HG03280 (cell line): ENCODE data around the gene DKC1.
A peak's percentile ranks its signal among the peaks of the same experiment; 100 is the strongest.

Experiments
- ATAC-seq: cut with Tn5 transposase; IDR thresholded peaks from one replicate; pipeline ENCODE4 v1.9.1; 2021; ENCODE audit warnings: mild to moderate bottlenecking, moderate library complexity; ENCODE audit not compliant: unreplicated experiment

The DKC1 gene

DNA sequence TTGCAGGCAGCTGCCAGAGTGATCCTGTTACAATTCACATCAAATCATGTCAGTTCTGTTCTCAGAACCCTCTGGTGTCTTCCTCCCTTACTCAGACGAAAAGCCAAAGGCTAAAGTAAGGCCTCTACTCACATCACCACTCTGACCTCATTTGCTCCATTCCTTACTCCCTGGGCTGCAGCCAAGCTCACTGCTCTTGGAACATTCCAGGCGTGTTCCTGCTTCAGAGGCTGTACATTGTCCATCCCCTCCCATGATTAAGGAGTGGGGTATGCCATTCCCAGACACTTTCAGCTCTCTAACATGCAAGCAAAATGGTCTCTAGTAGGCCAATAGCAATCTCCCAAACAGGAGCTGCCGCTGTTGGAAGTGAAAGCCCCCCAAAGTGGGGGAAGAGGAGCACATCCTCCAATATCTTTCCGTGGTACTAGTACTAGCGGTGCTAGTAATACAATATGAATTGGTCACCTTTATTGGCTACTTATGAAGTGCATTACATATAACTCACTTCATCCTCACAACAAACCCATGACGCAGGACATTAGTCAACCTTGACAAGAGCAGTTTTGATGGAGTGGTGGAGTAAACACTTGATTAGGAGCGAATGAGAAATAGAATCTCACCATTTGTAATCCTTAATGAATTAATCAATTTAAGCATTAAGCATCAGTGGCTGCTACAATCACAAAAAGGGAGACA, 26.8 kb upstream of the DKC1 start:
- ATAC-seq: no peak

DNA sequence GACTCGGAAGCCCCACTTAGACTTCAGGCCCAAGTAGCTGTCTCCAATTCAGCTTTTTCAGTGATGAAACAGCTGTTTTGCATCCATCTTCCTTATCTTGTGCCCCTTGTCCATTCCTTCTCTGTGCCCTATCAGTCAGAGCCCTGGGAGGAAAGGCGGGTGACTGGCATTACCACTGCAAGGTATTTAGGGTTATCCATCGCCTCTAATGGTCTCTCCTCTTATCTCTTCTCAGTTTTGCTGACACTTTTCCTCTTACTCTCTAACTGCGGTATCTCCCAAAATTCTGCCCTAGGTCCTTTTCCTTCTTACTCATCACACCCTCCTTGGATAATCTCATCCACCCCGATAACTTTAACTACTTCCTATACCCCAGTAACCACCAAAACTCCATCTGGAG, 25.5 kb upstream of the DKC1 start:
- no peak for ATAC-seq

DNA sequence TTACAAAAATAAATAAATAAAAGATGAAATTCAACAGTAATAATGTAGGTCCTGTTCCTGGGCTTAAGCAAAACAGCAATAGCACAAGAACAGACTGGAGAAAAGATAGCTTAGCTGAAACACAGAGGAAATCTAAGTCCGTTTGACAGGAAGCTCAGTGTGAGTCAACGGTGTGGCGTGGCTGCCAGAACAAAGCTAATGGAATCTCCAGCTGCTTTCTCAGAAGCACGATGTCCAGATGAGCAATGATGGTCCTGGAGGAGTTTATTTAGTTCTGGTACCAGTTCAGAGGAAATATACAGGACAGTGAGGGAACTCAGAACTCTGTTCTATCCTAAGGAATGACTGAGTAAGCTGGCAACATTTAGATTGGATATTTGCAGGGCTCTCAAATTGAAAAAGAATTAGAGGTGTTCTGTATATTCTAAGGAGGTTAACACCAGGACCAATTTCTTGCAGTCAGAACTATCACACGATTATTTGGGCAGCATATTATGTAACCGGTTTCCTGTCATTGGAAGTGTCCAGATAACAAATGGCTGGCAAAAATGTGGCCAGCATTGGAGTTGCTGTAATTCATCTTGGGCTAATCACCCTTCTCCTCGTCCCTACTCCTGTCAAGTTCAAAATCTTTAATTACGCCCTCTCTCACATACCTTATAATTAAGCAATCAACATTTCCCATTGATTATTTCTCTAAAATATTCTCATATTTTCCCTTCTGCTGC, 24.5 kb upstream of the DKC1 start:
- ATAC-seq: no peak

DNA sequence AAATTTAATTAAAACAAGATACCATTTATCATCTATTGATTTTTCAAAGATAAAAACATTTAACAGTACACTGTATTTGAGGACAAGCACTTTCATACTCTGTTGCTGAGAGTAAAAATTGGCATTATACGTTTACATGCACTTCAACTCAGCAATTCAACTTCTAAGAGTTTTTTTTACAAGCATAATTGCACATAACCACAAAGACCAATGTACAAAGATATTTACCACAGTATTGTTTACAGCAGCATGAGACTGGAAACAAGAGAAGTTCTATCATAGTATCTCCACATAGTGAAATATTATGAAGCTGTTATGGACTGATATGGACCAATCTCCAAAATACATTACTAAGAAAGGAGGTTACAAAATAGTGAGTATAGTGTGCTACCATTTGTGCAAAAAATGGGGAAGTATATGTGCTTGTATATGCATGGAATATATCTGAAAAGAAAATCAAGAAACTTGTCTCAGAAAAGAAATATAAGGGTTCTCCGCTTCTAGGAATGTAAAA, 22.7 kb upstream of the DKC1 start:
- no peak for ATAC-seq

DNA sequence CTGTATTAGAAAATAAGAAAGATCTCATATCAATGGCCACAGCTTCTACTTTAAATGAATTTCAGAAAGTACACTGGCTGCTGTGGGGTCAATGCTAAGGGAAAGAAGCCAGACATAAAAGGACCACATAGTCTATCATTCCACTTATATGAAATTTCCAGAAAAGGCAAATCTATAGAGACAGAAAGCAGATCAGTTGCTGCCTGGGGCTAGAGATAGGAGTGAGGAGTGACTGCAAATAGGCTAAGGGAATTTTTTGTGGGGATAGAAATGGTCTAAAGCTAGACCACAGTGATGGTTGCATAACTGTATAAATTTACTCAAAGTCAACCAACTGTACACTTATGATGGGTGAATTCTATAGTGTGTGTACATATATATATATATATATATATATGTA, 20.1 kb upstream of the DKC1 start:
- ATAC-seq: no peak

DNA sequence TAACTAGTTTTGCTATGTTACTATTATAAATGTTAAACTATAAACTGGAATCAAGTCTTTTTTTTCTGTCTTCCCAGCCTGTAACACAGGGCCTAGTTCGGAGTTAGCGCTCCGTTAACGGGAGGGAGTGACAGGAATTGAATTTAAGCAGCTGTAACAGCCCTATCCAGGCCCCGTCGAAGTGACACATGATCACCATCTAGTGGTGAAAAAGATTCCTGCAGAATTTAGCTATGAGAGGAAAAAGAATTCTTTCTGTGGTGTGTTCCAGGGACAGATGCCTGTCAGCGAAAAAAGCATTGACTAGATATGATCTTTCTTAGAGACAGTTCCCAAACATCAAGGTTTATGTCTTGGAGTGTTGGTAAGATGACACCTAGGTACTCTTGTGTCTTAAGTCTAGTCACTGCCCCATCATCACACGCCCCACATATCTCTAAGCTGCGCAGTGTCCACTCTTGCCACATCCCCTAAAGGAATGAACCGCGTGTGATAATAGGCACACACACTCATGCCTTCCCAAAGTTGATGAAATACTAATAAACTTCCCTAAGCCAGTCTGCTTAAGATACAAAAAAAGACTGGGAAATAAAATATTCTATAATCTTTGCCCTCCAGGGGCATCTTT, 13.8 kb upstream of the DKC1 start:
- ATAC-seq: no peak

DNA sequence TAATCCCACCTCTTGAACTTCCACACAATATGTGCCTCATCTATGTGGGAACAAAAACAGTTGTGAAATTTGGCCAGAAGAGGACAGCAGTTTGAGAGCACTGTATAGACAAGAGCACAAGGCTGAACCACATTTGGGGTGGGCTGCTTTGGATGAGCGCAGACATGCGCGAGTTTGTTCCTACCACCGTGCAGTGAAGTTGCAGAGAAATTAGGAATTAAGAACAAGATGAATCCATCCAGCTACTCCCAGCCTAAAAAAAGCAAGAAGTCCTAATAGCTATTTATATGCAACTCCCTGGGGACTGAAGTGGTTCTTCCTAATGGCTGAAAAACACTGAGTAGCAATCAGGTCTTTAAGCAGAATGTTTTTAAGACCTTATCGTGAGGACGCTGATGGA, 12.8 kb upstream of the DKC1 start:
- ATAC-seq: no peak

DNA sequence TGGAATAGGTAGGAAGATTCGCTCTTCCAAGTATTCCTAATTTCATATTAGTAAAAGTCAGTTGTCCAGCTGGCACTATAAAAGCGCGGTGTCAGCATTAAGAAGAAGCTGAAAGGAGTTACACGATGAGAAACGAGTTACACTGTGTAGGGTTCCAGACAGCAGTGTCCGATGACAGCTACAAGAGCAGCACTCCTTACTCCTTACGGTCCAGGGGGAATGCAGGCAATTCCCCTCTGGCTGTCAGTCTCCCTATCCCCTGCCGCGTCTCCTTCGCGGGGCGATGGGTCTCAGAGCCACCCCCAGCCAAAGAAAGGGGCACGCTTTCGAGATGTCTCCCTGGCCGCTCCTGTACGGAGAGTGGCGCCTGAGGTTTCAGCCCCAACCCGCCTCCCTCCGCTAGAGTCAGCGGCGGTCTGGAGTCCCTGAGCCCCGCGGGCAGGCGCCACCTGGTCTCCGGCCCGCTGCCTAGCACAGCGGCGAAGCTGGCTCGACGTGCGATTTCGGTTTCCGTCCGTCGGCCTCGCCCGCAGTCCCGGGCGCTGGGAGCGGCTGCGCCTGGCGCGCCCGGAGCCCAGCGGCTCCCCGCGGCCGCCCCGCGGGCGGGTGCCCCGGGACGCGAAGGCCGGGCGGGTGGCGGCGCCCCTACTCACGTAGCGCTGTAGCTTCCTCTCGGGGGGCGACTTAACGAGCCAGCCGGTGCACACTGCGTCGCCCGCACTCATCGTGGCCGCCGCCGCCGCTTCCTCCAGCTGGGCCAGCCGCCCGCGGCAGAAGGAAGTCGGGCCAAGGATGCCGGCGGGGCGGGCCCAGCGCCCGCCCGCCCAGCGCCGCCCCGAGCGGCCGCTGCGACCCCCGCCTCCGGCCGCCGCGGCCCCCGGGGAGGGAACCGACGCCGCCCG, 12.1 kb upstream of the DKC1 start, which contains the start of gene GAB3:
GAB3 (minus strand) TSS at position 777 of the 902 bp plus-strand sequence; CDS start at position 725, 52 bp downstream.
- peak; percentile 66 for ATAC-seq

DNA sequence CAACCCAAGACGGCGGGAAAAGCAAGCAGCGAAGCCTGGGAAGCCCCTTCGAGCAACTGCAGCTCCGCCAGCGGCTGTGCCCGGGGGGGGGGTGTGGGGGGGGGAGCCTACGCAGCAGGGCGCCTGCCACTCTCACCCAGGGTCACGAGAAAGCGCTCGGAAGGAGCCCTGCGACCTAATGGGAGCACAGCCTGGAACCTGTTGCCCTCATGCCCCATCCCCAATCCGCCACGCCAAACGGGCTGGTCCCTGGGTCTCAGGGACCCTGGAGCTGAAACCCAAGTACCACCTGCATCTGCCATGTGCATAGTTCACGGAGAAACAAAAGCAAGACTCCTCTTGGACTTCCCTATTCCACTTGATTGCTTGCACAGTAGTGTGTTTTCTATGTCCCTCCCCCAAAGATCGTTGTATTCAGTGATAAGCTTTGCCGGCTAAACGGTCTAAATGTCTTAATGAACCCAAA, 11.4 kb upstream of the DKC1 start:
- ATAC-seq: no peak

DNA sequence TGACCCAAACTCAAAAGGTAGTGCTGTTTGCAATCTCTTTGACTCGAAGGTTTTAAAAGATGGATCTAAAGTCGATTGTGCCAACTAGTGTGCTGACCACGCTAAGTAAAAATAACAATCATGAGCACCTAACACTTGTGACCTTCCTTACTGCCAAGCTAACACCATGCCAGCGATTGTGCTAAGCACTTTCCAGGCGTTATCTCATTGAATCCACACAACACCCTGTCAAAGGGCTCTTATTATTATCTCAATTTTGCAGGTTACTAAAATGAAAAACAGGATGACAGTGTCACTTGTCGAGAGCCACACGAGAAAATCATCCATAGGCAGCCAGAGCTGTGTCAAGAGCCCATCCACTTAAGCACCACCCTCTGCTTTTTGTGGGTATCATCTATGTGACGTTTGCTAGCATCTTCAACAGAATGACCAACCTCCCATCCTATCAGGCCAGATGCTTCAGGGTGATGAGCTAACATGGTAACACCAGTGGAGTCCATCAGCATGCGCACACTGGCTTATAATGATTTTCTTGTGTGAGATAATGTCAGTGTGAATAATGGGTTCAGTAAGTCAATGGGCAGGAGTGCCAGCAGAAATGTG, 10.9 kb upstream of the DKC1 start:
- no peak for ATAC-seq

DNA sequence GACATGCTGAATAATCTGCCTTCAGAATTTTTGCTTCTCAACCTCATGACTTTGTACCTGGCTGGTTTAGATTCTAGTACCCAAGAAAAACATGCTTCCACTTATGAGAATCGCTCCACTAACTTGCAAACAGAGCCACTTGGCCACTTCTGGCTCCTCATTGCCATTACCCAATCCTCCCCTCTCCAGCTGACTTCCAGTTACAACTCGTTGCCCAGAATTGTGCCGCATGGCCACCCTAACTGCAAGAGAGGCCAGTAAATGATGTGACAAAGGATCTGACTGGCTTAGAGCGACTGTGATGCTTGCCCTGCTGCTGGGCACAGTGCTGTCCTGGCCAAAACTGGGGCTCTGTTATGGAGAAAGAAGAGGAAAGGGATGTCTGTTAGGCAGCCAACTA, 4.0 kb upstream of the DKC1 start:
- no peak for ATAC-seq

DNA sequence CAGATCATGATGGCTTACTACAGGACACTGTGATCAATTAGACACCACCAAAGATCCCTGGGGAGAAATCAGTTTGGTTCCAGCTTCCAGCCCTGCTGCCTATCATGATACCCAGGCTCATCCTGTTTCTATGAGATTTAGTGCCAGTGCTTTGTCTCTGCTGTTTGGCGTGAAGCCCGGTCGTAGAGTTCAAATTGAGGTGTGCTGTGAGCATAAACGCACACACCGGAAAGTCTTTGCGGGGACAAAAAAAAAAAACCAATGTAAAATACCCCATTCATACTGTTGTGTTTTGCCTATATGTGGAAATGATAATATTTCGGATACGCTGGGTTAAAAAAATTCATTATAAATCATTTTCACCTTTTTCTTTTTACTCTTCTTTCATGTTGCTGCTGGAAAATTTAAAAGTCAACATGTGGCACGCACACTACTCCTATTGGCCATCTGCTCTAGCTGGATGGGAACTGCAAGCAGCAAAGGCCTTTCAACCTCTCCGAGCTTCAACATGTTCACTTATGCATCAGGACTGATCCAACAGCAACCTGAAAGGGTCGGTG, 607 bp upstream of the DKC1 start:
- ATAC-seq: no peak

DNA sequence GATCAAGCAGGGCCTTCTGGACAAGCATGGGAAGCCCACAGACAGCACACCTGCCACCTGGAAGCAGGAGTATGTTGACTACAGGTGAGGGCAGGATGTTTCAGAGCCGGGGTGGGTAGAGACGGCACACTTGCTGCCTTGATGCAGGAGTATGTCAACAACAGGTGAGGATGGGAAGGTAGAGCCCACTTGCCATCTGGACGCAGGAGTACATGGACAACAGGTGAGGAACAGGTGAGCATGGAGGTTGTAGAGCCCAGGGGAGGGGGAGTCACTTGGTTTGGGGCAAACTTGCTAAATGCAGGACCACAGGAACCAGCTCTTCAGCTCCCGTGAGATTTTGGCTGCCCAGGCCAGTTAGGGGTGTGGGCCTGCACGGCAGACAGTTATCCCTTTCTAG, 12.0 kb downstream of the DKC1 start:
- ATAC-seq: no peak

DNA sequence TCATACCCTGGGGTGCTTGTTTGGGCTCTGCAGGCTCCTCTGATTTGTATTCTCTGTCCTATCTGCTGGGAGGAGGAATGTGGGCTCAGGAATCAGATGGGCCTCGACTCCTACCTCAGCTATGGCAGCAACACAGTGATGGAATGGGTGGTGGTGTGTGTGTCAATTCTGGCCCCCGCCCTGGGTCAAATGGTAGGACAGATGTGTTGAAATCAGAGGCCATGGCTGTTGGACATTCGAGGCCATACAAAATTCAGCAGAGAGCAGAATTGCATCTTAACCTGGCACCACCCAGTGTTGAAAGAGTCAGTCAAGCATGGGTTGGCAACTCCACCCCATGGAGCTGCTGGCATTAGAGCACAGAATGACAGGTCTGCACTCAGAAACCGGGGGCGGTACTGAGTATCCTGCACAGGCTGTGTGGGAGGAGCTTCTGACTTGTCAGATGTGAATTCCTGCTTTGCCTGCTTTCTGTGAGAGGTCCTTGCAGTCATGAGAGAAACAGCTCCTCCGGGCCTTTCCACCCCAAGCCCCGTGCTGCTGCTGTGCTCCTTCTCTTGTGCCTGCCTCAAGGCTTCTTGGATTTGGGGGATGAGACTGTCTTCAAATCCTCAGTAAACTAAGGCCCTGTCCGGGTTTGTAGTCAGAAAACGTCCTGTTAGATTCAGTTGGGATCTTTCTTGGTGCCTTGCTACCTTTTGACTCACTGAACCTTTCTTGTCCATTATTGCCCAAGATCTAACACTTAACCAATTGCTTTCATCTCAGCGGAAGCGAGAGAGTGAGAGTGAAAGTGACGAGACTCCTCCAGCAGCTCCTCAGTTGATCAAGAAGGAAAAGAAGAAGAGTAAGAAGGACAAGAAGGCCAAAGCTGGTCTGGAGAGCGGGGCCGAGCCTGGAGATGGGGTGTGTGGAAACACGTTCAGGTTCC, 13.0 kb downstream of the DKC1 start:
- no peak for ATAC-seq

DNA sequence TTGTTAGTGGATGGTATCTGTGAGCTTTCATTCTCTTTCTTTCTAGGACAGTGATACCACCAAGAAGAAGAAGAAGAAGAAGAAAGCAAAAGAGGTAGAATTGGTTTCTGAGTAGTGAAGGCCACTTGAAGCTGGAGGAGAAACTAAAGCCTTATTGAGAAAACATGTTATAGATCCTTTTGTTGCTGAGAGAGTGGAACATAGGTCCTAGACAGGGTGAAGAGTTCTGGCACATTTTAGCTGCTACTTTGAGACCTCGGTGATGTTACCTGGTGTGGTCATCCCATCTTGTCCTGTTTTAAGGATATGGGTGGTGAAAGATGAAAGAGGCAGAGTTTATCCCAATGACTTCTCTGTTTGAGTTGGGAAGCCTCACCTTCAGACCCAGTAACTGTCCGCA, 14.1 kb downstream of the DKC1 start:
- no peak for ATAC-seq

DNA sequence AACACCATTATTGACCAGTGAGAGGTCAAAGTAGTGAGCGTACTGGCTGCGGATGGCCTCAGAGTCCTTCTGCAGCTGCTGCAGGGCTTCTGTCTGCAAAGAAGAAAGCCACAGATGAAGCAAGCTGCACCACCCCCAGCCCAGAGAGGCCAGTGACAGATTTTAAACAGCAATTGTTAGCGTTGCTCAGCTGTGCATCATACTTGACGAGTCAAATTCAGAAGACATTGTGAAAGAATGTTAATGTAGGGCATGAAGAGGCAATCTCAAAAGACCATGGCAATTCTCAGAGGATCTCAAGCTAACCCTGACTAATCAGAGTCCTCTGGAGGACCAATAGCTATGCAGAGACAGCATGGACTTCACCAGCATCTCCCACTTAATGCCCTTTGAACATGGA, 16.6 kb downstream of the DKC1 start:
- ATAC-seq: no peak

DNA sequence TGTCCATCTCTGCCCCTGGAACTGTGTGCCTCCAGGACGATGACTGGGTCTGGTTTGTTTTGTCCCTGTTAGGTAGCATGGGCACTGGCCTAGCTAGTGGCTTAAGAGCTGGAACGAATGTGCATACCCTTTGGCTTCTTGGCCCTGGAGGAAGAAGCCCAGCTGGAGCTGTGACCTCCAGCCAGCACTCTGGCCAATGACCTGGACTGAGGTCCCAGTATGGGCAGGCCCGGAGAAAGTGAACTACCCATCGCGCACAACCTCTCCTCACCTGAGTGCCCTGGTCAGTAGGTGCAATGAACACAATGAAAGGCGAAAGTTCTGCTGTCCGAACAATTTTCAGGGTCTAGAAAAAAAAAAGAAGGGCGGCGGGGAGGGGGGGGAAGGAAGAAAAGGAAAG, 18.3 kb downstream of the DKC1 start:
- ATAC-seq: no peak

DNA sequence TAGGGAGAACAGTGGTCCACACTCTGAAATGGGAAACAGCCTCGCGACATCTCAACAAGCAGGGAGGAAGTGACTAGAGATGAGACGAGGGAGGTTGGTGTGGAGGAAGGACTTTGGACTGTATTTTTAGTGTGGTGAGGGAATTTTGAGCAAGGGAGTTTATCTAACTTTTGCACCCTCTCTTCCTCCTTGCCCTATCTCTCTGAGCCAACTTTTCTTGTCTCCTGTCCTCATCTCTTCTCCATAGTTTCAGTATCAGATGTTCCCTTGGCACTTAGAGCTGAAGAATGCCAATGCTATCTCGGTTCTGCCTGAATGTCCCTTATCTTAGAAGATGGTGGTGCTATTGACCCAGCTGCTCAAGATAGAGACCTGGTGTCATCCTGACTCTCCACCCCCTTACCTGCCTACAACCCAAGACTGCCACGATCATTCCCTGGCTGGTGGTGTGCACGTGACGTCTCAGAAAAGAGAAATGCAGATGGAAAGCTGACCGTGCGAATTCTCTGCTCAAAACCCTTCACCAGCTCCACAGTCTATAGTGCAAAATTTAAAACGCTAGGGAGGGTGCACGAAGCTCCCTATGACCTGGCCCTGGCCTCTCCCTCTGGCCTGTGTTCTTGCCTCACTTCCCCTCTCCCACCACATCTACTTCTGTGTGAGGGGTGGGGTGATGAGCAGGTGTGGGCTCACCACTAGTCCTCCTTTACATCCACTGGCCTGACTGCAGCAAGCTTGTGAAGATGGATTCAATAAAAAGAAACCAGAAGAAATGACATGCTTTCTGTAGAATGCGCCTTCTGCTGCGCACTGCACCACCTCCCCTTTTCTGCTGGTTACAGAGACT, 21.7 kb downstream of the DKC1 start:
- ATAC-seq: no peak
